HEK293 (cell line): Measurements from ENCODE around the gene ZNF219.

Experiments
- CTCF ChIP-seq: fragments of 450-650 bp; formaldehyde crosslinking; IDR thresholded peaks from 2 replicates; pipeline ENCODE4 v1.5.1; 2016; ENCODE audit warnings: missing biosample characterization, missing genetic modification characterization
- GLIS2 ChIP-seq: fragments of 450-650 bp; formaldehyde crosslinking; IDR thresholded peaks from 2 replicates; pipeline ENCODE4 v1.5.1; 2016; ENCODE audit warnings: missing biosample characterization, missing genetic modification characterization
- YY1 ChIP-seq: fragments of 450-650 bp; formaldehyde crosslinking; IDR thresholded peaks from 2 replicates; pipeline ENCODE4 v1.5.1; 2018; ENCODE audit warnings: missing biosample characterization, missing genetic modification characterization
- ZBTB20 ChIP-seq: fragments of 450-650 bp; formaldehyde crosslinking; IDR thresholded peaks from 2 replicates; pipeline ENCODE4 v1.5.1; 2016; ENCODE audit warnings: missing biosample characterization, missing genetic modification characterization
- ZBTB44 ChIP-seq: fragments of 450-650 bp; IDR thresholded peaks from 2 replicates; pipeline ENCODE4 v1.5.1; 2018; ENCODE audit warnings: missing biosample characterization, mild to moderate bottlenecking, missing genetic modification characterization
- ZNF558 ChIP-seq: fragments of 450-650 bp; formaldehyde crosslinking; IDR thresholded peaks from 2 replicates; pipeline ENCODE4 v1.5.1; 2016; ENCODE audit warnings: missing biosample characterization, missing genetic modification characterization

- no peak for TF ChIP-seq GLIS2
- TF ChIP-seq CTCF (tag by site-specific recombination), result no peak
- TF ChIP-seq ZBTB44 (tag by site-specific recombination), result no peak
- TF ChIP-seq YY1 (tag by site-specific recombination), result no peak
- TF ChIP-seq ZNF558 (tag by site-specific recombination), result no peak
- no peak for TF ChIP-seq ZBTB20 (tag by site-specific recombination)
These were observed 55.5 kb downstream of the ZNF219 start for GRCh38 chr14:21042918-21043317.
